Stimulated activated CD4-positive, alpha-beta T cell treated with anti-CD3 and anti-CD28 coated beads, Interleukin-2, amount 100 ng/mL, for 24 hours (primary cell): Measurements from ENCODE around the gene SPRY1.

Source experiments
- DNase-seq, 2 donors: peaks; one replicate each; pipeline ENCODE4 v3.0.0-alpha.2; 2020

The SPRY1 gene

GRCh38 chr4:123446865-123447474, 50.4 kb downstream of the SPRY1 start:
- DNase-seq = no peak

DNA sequence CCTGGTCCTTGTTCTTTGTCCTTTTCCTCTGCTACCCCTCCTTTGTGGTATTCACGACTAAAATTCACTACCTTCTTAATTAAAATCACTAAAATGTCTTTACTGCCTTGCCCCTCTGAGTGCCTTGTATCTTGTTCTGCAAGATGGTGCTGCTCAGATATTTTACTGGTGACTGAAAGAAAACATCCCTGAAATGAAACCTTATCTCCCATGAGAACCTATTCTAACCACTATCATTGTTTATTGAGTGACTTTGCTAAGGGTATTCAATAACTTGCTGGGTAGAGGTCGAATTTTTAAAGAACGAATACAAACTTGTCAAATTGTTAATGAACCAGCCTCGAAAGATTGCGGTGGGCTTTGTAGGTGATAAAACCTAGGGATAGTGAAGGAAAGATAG, 52.8 kb downstream of the SPRY1 start:
- DNase-seq = no peak

- no peak for DNase-seq
Observed at GRCh38 chr4:123449780-123450179, 53.2 kb downstream of the SPRY1 start.

DNA sequence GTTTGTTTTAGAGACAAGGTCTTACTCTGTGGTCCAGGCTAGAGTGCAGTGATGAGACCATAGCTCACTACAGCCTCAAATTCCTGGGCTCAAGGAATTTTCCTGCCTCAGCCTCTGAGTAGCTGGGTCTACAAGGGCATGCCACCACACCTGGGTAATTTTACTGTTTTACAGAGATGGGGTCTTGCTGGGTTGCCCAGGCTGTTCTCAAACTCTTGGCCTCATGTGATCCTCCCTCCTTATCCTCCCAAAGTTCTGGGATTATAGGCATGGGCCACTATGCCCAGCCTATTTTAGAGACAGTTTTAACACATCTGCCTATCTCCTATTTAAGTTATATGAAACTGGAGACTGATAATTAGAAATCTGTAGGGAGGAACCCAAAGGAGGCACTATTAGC, 53.8 kb downstream of the SPRY1 start:
- DNase-seq = no peak

DNA sequence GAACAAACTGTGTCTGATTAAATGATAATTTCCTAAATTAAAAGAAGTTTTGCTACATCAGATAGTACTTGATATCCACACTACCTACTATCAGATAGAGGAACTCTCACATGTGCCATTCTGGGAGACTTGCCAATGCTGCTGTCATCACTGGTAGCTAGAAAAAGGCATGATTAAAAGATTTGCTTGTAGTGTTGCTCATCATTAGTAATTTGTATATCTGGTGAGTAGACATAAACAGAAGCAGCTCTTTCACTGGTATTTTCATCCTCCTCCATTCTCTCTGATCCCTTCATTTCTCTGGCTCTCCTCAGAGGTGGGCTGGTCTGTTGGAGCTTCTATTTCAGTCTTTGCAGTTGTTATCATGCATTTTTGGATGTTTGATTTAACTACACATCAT, 56.0 kb downstream of the SPRY1 start:
- DNase-seq = no peak

DNA sequence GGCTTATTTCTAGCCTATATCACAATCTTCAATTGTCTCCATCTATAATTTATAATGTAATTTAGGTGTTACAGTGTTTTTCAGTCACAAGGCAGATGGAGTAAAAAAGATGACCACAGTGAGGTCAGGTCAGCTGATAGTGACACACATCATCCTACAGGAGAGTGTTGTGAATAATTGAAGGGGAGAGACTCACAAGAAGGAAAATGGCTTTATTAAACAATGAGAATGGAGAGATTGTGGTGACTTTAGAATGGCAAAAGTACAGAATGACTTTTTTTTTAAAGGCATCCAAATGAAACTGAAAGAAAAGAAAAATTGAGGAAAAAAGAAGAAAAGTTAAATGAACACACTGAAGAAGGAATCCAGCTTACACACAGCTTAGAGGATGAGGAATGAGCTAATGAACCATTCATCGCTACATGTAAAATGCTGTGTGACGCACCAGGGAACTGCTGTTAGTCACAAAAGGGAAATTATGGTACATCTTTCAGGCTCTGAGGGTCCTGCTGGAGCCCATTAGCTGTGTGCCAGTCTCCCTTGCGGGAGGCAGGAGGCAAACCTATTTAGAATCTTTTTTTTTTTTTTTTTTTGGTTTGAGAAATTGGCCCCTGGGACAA, 56.6 kb downstream of the SPRY1 start:
- DNase-seq = no peak
